HepG2 (cell line): Measurements from ENCODE around the gene PTPN3. TPM values are rescaled to one million over a fixed set of nuclear protein-coding genes. Genes with fewer than 3 reads are reported as not detected.

Experiments used
- ATAC-seq: fragments of 200-7000 bp; cut with Tn5 transposase; 3 replicates; pipeline ENCODE4 v1.9.1; 2020; ENCODE audit warnings: mild to moderate bottlenecking, moderate library complexity
- BruUV-seq: library from RNA; stranded (reverse); fragments of 400-500 nt; replicated peaks from 2 replicates; lab custom pipeline; 2021; lab: Mats Ljungman, UMichigan
- CTCF ChIA-PET: fragments of 300-600 bp; formaldehyde crosslinking; extraction: SDS; loops from one replicate; lab custom pipeline; 2021; ENCODE audit warnings: low total read pairs, inconsistent platforms, low intra/inter-chr PET ratio; lab: Yijun Ruan, JAX
- POLR2A ChIA-PET: fragments of 350-600 bp; sonication (Branson Sonifier 250); formaldehyde crosslinking; loops from one replicate; lab custom pipeline; 2020; ENCODE audit warnings: antibody characterized with exemption, inconsistent platforms; lab: Yijun Ruan, JAX
- DNase-seq: peaks from one replicate; pipeline ENCODE4 v3.0.0-alpha.2; 2015; ENCODE audit warnings: low spot score
- FAIRE-seq: peaks from 3 replicates; lab custom pipeline; 2011; peaks lifted over from hg19 to GRCh38; lab: Jason Lieb, UNC
- H2AFZ ChIP-seq: one replicate; pipeline ENCODE4 v1.6.1; 2011; ENCODE audit warnings: low read length, inconsistent platforms
- H3K27ac ChIP-seq: fragments of 300-600 bp; 3 replicates; pipeline ENCODE4 v1.8.0; 2011; ENCODE audit warnings: mixed run types, mild to moderate bottlenecking, mixed read lengths, low read length, inconsistent platforms; ENCODE audit not compliant: insufficient read depth; ENCODE audit errors: extremely low read length
- H3K27me3 ChIP-seq, 2 experiments: fragments of 200-600 bp in 1 of 2; 2 replicates in 1 of 2; 3 replicates in 1 of 2; pipeline versions ENCODE4 v1.6.0 to v1.8.0; 2011; ENCODE audit warnings: low read length in 2 of 2, mild to moderate bottlenecking in 2 of 2, moderate library complexity in 2 of 2, inconsistent platforms in 1 of 2; ENCODE audit not compliant: insufficient read depth in 2 of 2, control insufficient read depth in 1 of 2
- H3K36me3 ChIP-seq, 2 experiments: fragments of 200-600 bp in 1 of 2; replicated peaks in 1 of 2; 2 replicates in 1 of 2; 3 replicates in 1 of 2; pipeline versions ENCODE4 v1.5.1 to v1.8.0; 2011; ENCODE audit warnings: low read length in 2 of 2, inconsistent platforms in 1 of 2; ENCODE audit not compliant: insufficient read depth in 2 of 2, control insufficient read depth in 1 of 2
- H3K4me1 ChIP-seq: 2 replicates; pipeline ENCODE4 v1.5.1; 2012; ENCODE audit warnings: low read length, inconsistent platforms; ENCODE audit not compliant: insufficient read depth
- H3K4me2 ChIP-seq: 2 replicates; pipeline ENCODE4 v1.6.0; 2011; ENCODE audit warnings: low read depth, low read length, inconsistent platforms
- H3K4me3 ChIP-seq, 3 experiments: fragments of 200-600 bp in 1 of 3; sonication (generic), shearing (Covaris generic) in 1 of 3; replicated peaks in 1 of 3; 2 replicates each; pipeline ENCODE4 v1.5.1; 2011 to 2016; ENCODE audit warnings: low read length in 3 of 3, inconsistent platforms in 2 of 3, low read depth in 2 of 3, mild to moderate bottlenecking in 2 of 3, control low read depth in 1 of 3, mixed read lengths in 1 of 3; ENCODE audit not compliant: insufficient read depth in 1 of 3
- H3K79me2 ChIP-seq: one replicate; pipeline ENCODE4 v1.6.1; 2011; ENCODE audit warnings: low read length, inconsistent platforms; ENCODE audit not compliant: insufficient read depth
- H3K9ac ChIP-seq: 2 replicates; pipeline ENCODE4 v1.6.0; 2011; ENCODE audit warnings: mild to moderate bottlenecking, low read depth, low read length, inconsistent platforms; ENCODE audit not compliant: insufficient read depth
- H3K9me3 ChIP-seq: 2 replicates; pipeline ENCODE4 v1.5.1; 2012; ENCODE audit warnings: mild to moderate bottlenecking, low read length
- H4K20me1 ChIP-seq: 2 replicates; pipeline ENCODE4 v1.6.0; 2011; ENCODE audit warnings: inconsistent platforms, mild to moderate bottlenecking, low read length, moderate library complexity; ENCODE audit not compliant: insufficient read depth
- ISX ChIP-seq: sonication (generic); formaldehyde crosslinking; conservative IDR thresholded peaks from 2 replicates; pipeline ENCODE4 v1.5.0; 2020; ENCODE audit warnings: missing genetic modification reagents
- TEAD2 ChIP-seq: sonication (generic); formaldehyde crosslinking; IDR thresholded peaks from 2 replicates; pipeline ENCODE4 v1.9.0; 2021; ENCODE audit warnings: missing genetic modification reagents
- ZNF138 ChIP-seq: sonication (generic); formaldehyde crosslinking; IDR thresholded peaks from 2 replicates; pipeline ENCODE4 v1.5.0; 2020; ENCODE audit warnings: mild to moderate bottlenecking, low read depth, missing genetic modification reagents
- ZNF550 ChIP-seq: sonication (generic); formaldehyde crosslinking; IDR thresholded peaks from 2 replicates; pipeline ENCODE4 v1.4.0; 2020; ENCODE audit warnings: mild to moderate bottlenecking, missing genetic modification reagents, borderline replicate concordance
- WGBS: methylation state at CpG from one replicate; pipeline ENCODE4 v1.1.6; 2017; ENCODE audit warnings: low lambda C conversion rate; 5-methylcytosine and 5-hydroxymethylcytosine counted together
- in situ Hi-C: cut with HindIII; loops from 2 replicates; pipeline ENCODE4 v1.10.0; 2017; ENCODE audit warnings: low pct_unique_long_range_greater_than_20kb; ENCODE audit not compliant: extremely low pct_ligation_motif_present
- intact Hi-C: fragments of 100-400 bp; cut with micrococcal nuclease; formaldehyde crosslinking; loops from one replicate; pipeline ENCODE4 v1.10.0; 2022; ENCODE audit not compliant: unreplicated experiment
- polyA plus RNA-seq, 8 experiments: library from polyadenylated mRNA; depleted of rRNA in 3 of 8; stranded (reverse) in 7 of 8; unstranded in 1 of 8; fragments of >200 nt; fragmentation: Illumina TruSeq in 4 of 8; extraction: Trizol in 4 of 8; gene quantifications; 2 replicates each; pipeline versions ENCODE4 v1.2.1 to v1.2.3, GENCODE V29; 2011 to 2016; ENCODE audit warnings: low read depth in 4 of 8, missing spikeins in 1 of 8, mixed read lengths in 1 of 8; ENCODE audit not compliant: insufficient read depth in 1 of 8
- total RNA-seq, 5 experiments: library from RNA; depleted of rRNA; stranded (reverse); fragments of >200 nt; fragmentation: Illumina TruSeq; extraction: Trizol; gene quantifications; 2 replicates each; pipeline ENCODE4 v1.2.3, GENCODE V29; 2016; ENCODE audit warnings: low read depth in 1 of 5
- TF ChIP-seq, protein P1 (sequence below): sonication (generic); formaldehyde crosslinking; IDR thresholded peaks from 2 replicates; pipeline ENCODE4 v1.4.0; 2020; ENCODE audit warnings: missing genetic modification reagents
- TF ChIP-seq, protein P2 (sequence below): sonication (generic); formaldehyde crosslinking; IDR thresholded peaks from 2 replicates; pipeline ENCODE4 v1.5.0; 2020; ENCODE audit warnings: mild to moderate bottlenecking, missing genetic modification reagents, moderate library complexity
- TF ChIP-seq, protein P3 (sequence below), 2 experiments: fragments of 450-650 bp in 1 of 2; sonication (generic) in 1 of 2; formaldehyde crosslinking in 1 of 2; IDR thresholded peaks; 2 replicates each; pipeline versions ENCODE4 v1.6.1 to v1.8.0; 2016 to 2022; ENCODE audit warnings: antibody characterized with exemption in 1 of 2, mild to moderate bottlenecking in 1 of 2, missing genetic modification reagents in 1 of 2
- TF ChIP-seq, protein P4 (sequence below): fragments of 450-650 bp; IDR thresholded peaks from 2 replicates; pipeline ENCODE4 v1.6.1; 2017

Gene PTPN3
- total and polyA plus RNA-seq, 2 of the 13 experiments (the other 11 are each of a cell fraction or from before 2014, with no cell fraction given) = 5.6 to 20.5 TPM

GRCh38 chr9:109463924-109464625 lies 34.0 kb downstream of the PTPN3 start:
- Histone ChIP-seq H3K4me3 (no peak overlapping the region), H3K9ac (no peak overlapping the region), H4K20me1 (no peaks in the 10 kb centered on the region), H3K79me2 (peaks cover 3% of the 10 kb centered on the region), H3K4me1 (no peaks in the 10 kb centered on the region), H3K36me3 (peaks cover 5 to 15% of the 10 kb centered on the region in 2 experiments; a peak in 3 of 5 replicates), H3K4me2 (no peak overlapping the region), H3K27me3 (no peaks in the 10 kb centered on the region), H2AFZ (no peak overlapping the region), H3K9me3 (no peaks in the 10 kb centered on the region), H3K27ac (no peak overlapping the region)
- ChIA-PET CTCF (no interaction called here), POLR2A (no interaction called here)
- intact Hi-C loops (no loop called here), in situ Hi-C loops (no loop called here)
- 95% methylated on average over 7 of the region's 7 CpGs for WGBS
- DNase-seq = no peak
- no peak for FAIRE-seq
- no peak for ATAC-seq
- no TSS peak for BruUV-seq
- TF ChIP-seq ZNF138 = no peak
- TF ChIP-seq, protein P1, sequence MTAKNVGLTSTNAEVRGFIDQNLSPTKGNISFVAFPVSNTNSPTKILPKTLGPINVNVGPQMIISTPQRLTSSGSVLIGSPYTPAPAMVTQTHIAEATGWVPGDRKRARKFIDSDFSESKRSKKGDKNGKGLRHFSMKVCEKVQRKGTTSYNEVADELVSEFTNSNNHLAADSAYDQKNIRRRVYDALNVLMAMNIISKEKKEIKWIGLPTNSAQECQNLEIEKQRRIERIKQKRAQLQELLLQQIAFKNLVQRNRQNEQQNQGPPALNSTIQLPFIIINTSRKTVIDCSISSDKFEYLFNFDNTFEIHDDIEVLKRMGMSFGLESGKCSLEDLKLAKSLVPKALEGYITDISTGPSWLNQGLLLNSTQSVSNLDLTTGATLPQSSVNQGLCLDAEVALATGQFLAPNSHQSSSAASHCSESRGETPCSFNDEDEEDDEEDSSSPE (CRISPR knock-in tag) = no peak
- TF ChIP-seq TEAD2 (CRISPR knock-in tag) = no peak
- TF ChIP-seq, protein P2, sequence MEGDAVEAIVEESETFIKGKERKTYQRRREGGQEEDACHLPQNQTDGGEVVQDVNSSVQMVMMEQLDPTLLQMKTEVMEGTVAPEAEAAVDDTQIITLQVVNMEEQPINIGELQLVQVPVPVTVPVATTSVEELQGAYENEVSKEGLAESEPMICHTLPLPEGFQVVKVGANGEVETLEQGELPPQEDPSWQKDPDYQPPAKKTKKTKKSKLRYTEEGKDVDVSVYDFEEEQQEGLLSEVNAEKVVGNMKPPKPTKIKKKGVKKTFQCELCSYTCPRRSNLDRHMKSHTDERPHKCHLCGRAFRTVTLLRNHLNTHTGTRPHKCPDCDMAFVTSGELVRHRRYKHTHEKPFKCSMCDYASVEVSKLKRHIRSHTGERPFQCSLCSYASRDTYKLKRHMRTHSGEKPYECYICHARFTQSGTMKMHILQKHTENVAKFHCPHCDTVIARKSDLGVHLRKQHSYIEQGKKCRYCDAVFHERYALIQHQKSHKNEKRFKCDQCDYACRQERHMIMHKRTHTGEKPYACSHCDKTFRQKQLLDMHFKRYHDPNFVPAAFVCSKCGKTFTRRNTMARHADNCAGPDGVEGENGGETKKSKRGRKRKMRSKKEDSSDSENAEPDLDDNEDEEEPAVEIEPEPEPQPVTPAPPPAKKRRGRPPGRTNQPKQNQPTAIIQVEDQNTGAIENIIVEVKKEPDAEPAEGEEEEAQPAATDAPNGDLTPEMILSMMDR (CRISPR knock-in tag) = no peak
- TF ChIP-seq, protein P3, sequence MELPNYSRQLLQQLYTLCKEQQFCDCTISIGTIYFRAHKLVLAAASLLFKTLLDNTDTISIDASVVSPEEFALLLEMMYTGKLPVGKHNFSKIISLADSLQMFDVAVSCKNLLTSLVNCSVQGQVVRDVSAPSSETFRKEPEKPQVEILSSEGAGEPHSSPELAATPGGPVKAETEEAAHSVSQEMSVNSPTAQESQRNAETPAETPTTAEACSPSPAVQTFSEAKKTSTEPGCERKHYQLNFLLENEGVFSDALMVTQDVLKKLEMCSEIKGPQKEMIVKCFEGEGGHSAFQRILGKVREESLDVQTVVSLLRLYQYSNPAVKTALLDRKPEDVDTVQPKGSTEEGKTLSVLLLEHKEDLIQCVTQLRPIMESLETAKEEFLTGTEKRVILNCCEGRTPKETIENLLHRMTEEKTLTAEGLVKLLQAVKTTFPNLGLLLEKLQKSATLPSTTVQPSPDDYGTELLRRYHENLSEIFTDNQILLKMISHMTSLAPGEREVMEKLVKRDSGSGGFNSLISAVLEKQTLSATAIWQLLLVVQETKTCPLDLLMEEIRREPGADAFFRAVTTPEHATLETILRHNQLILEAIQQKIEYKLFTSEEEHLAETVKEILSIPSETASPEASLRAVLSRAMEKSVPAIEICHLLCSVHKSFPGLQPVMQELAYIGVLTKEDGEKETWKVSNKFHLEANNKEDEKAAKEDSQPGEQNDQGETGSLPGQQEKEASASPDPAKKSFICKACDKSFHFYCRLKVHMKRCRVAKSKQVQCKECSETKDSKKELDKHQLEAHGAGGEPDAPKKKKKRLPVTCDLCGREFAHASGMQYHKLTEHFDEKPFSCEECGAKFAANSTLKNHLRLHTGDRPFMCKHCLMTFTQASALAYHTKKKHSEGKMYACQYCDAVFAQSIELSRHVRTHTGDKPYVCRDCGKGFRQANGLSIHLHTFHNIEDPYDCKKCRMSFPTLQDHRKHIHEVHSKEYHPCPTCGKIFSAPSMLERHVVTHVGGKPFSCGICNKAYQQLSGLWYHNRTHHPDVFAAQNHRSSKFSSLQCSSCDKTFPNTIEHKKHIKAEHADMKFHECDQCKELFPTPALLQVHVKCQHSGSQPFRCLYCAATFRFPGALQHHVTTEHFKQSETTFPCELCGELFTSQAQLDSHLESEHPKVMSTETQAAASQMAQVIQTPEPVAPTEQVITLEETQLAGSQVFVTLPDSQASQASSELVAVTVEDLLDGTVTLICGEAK (IDR thresholded peaks at IDR 0.05) = no peak
- TF ChIP-seq, protein P3 (CRISPR knock-in tag; IDR thresholded peaks at IDR 0.05) = no peak
- TF ChIP-seq, protein P4, sequence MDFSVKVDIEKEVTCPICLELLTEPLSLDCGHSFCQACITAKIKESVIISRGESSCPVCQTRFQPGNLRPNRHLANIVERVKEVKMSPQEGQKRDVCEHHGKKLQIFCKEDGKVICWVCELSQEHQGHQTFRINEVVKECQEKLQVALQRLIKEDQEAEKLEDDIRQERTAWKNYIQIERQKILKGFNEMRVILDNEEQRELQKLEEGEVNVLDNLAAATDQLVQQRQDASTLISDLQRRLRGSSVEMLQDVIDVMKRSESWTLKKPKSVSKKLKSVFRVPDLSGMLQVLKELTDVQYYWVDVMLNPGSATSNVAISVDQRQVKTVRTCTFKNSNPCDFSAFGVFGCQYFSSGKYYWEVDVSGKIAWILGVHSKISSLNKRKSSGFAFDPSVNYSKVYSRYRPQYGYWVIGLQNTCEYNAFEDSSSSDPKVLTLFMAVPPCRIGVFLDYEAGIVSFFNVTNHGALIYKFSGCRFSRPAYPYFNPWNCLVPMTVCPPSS = no peak
- TF ChIP-seq ZNF550 = no peak
- TF ChIP-seq ISX (CRISPR knock-in tag) = no peak
